OCI-LY1 (cell line): ENCODE results near the gene GPR37L1.

ENCODE experiments used
- EZH2 ChIP-seq: fragments of 200-600 bp; sonication (generic), shearing (Covaris generic); IDR thresholded peaks from 2 replicates; pipeline ENCODE4 v1.8.0; 2017; ENCODE audit warnings: borderline replicate concordance, mixed run types, mild to moderate bottlenecking, antibody characterized with exemption, low read length, moderate library complexity, mixed read lengths
- TF ChIP-seq, protein P1 (sequence below): fragments of 200-600 bp; sonication (generic), shearing (Covaris generic); IDR thresholded peaks from 2 replicates; pipeline ENCODE4 v1.5.1; 2017; ENCODE audit warnings: mild to moderate bottlenecking, antibody characterized with exemption, low read length, moderate library complexity, mixed read lengths

- no peak for TF ChIP-seq EZH2
- TF ChIP-seq, protein P1, sequence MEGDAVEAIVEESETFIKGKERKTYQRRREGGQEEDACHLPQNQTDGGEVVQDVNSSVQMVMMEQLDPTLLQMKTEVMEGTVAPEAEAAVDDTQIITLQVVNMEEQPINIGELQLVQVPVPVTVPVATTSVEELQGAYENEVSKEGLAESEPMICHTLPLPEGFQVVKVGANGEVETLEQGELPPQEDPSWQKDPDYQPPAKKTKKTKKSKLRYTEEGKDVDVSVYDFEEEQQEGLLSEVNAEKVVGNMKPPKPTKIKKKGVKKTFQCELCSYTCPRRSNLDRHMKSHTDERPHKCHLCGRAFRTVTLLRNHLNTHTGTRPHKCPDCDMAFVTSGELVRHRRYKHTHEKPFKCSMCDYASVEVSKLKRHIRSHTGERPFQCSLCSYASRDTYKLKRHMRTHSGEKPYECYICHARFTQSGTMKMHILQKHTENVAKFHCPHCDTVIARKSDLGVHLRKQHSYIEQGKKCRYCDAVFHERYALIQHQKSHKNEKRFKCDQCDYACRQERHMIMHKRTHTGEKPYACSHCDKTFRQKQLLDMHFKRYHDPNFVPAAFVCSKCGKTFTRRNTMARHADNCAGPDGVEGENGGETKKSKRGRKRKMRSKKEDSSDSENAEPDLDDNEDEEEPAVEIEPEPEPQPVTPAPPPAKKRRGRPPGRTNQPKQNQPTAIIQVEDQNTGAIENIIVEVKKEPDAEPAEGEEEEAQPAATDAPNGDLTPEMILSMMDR = no peak
These were observed 59.5 kb downstream of the GPR37L1 start for GRCh38 chr1:202182040-202182877.
